ENCODE measurements around the gene OGFOD3. TPM values are rescaled to one million over a fixed set of nuclear protein-coding genes. Genes with fewer than 3 reads are reported as not detected.
"Not testable (repeated sequence)": the region's sequence is repeated elsewhere in the genome, so short reads cannot be mapped to it uniquely, and the experiment has no call there.

The OGFOD3 gene
- total and polyA plus RNA-seq, 2 experiments from 2014 or later: 38.1 to 44.7 TPM

DNA sequence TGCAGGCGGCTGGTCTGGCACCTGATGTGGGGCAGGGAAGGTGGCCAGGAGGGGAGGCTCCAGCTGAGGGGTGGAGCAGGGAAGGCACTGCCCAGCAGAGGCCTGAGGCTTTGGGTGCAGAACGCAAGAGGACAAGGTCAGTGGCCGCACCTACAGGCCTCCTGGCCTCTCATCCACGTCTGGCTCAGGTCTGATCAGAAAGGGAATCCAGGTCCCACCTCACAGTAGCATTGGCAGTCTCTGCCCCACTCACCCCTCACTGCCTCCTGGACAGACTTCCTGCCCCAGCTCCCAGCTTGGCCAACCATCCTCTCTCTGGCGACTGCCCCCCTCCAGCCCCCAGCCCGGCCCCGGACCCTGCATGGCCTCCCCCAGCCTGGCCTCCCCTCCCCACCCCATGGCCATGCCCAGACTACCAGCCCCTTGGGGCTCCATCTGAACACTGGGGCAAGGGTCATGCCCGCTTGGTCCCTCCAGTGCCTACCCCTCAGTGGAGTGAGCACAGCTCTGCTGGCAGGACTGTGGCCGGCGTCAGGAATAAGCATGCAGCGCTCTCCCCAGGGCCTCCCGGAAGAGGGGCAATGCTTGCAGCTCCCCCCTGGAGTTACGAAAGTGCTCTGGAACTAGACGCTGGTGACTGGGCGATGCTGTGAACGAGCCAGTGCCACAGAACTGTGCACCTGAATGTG lies 42.2 kb downstream of the OGFOD3 start:
- WGBS, 2 experiments (ENCODE audit: low coverage in 1 of 2, low lambda C conversion rate in 2 of 2, missing lambda C conversion rate in 2 of 2): 60 to 70% methylated on average over 14 to 16 of the region's 16 CpGs
- in situ Hi-C loops (cut with MboI): no loop called here
- no peak for DNase-seq

GRCh38 chr17:82375359-82376041 lies 42.9 kb downstream of the OGFOD3 start:
- in situ Hi-C loops (cut with MboI): no loop called here
- Histone ChIP-seq H4K20me1 (ENCODE audit: insufficient read depth) (no peaks in the 10 kb centered on the region), H3K36me3 (ENCODE audit: low read depth) (no peaks in the 10 kb centered on the region), H3K4me2 (ENCODE audit: unreplicated experiment) (no peak overlapping the region), H2AFZ (no peak overlapping the region), H3K9me3 (ENCODE audit: low read depth) (no peaks in the 10 kb centered on the region), H3K4me3 (no peak overlapping the region), H3K4me1 (ENCODE audit: insufficient read depth) (no peaks in the 10 kb centered on the region), H3K79me2 (ENCODE audit: insufficient read depth) (no peaks in the 10 kb centered on the region), H3K9me2 (ENCODE audit: insufficient read depth) (no peaks in the 10 kb centered on the region), H3K27ac (no peak overlapping the region), H3K9ac (no peak overlapping the region), H3K27me3 (replicated peaks; ENCODE audit: insufficient read depth) (peaks cover 34% of the 10 kb centered on the region), H3F3A (ENCODE audit: insufficient read depth) (no peaks in the 10 kb centered on the region)
- no peak for TF ChIP-seq EZH2 (IDR thresholded peaks at IDR 0.05; ENCODE audit: insufficient read depth, poor library complexity, severe bottlenecking)
- no peak for TF ChIP-seq EZH2phosphoT487 (IDR thresholded peaks at IDR 0.05; ENCODE audit: insufficient read depth, low read depth)
- 75 to 83% methylated on average over 34 to 46 of the region's 46 CpGs for WGBS, 2 experiments (ENCODE audit: low coverage in 1 of 2, low lambda C conversion rate in 2 of 2, missing lambda C conversion rate in 2 of 2)
- no peak for DNase-seq

More for the DNA sequence above, 42.2 kb downstream of the OGFOD3 start:
- H2AFZ ChIP-seq: no peak overlapping the region
- no peaks in the 10 kb centered on the region for H3K79me2 ChIP-seq (ENCODE audit: insufficient read depth)
- no peak overlapping the region for H3K4me2 ChIP-seq (ENCODE audit: unreplicated experiment)
- H4K20me1 ChIP-seq (ENCODE audit: insufficient read depth): no peaks in the 10 kb centered on the region
- H3K9ac ChIP-seq: no peak overlapping the region
- no peaks in the 10 kb centered on the region for H3K9me2 ChIP-seq (ENCODE audit: insufficient read depth)
- H3F3A ChIP-seq (ENCODE audit: insufficient read depth): peaks cover 6% of the 10 kb centered on the region; the same call in 1 of the 2 replicates
- no peaks in the 10 kb centered on the region for H3K36me3 ChIP-seq (ENCODE audit: low read depth)
- no peaks in the 10 kb centered on the region for H3K9me3 ChIP-seq (ENCODE audit: low read depth)
- TF ChIP-seq EZH2phosphoT487 (IDR thresholded peaks at IDR 0.05; ENCODE audit: insufficient read depth, low read depth): no peak
- no peak for TF ChIP-seq EZH2 (IDR thresholded peaks at IDR 0.05; ENCODE audit: insufficient read depth, poor library complexity, severe bottlenecking)
- H3K27ac ChIP-seq: no peak overlapping the region
- H3K27me3 ChIP-seq (replicated peaks; ENCODE audit: insufficient read depth): peaks cover 27% of the 10 kb centered on the region
- no peak overlapping the region for H3K4me3 ChIP-seq
- no peaks in the 10 kb centered on the region for H3K4me1 ChIP-seq (ENCODE audit: insufficient read depth)

DNA sequence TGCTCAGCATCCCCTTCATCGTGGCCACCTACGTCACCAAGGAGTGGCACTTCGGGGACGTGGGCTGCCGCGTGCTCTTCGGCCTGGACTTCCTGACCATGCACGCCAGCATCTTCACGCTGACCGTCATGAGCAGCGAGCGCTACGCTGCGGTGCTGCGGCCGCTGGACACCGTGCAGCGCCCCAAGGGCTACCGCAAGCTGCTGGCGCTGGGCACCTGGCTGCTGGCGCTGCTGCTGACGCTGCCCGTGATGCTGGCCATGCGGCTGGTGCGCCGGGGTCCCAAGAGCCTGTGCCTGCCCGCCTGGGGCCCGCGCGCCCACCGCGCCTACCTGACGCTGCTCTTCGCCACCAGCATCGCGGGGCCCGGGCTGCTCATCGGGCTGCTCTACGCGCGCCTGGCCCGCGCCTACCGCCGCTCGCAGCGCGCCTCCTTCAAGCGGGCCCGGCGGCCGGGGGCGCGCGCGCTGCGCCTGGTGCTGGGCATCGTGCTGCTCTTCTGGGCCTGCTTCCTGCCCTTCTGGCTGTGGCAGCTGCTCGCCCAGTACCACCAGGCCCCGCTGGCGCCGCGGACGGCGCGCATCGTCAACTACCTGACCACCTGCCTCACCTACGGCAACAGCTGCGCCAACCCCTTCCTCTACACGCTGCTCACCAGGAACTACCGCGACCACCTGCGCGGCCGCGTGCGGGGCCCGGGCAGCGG lies 43.6 kb downstream of the OGFOD3 start:
- TF ChIP-seq EZH2phosphoT487 (IDR thresholded peaks at IDR 0.05; ENCODE audit: insufficient read depth, low read depth) (no peak), EZH2 (IDR thresholded peaks at IDR 0.05; ENCODE audit: insufficient read depth, poor library complexity, severe bottlenecking) (no peak)
- peaks cover 37% of the 10 kb centered on the region for H3K27me3 ChIP-seq (replicated peaks; ENCODE audit: insufficient read depth)
- 74 to 75% methylated on average over 71 to 79 of the region's 79 CpGs for WGBS, 2 experiments (ENCODE audit: low coverage in 1 of 2, low lambda C conversion rate in 2 of 2, missing lambda C conversion rate in 2 of 2)

GRCh38 chr17:82373731-82374625 lies 44.4 kb downstream of the OGFOD3 start:
- H2AFZ ChIP-seq: no peak overlapping the region
- no peaks in the 10 kb centered on the region for H3K36me3 ChIP-seq (ENCODE audit: low read depth)
- WGBS, 2 experiments (ENCODE audit: low coverage in 1 of 2, low lambda C conversion rate in 2 of 2, missing lambda C conversion rate in 2 of 2): 78 to 83% methylated on average over 32 to 36 of the region's 37 CpGs
- H3K4me1 ChIP-seq (ENCODE audit: insufficient read depth): no peaks in the 10 kb centered on the region
- no peak overlapping the region for H3K4me3 ChIP-seq
- H4K20me1 ChIP-seq (ENCODE audit: insufficient read depth): no peaks in the 10 kb centered on the region
- no peak overlapping the region for H3K27ac ChIP-seq
- DNase-seq: no peak
- H3F3A ChIP-seq (ENCODE audit: insufficient read depth): no peaks in the 10 kb centered on the region
- no peak overlapping the region for H3K4me2 ChIP-seq (ENCODE audit: unreplicated experiment)
- no peaks in the 10 kb centered on the region for H3K9me2 ChIP-seq (ENCODE audit: insufficient read depth)
- in situ Hi-C loops (cut with MboI): no loop called here
- no peaks in the 10 kb centered on the region for H3K9me3 ChIP-seq (ENCODE audit: low read depth)
- H3K27me3 ChIP-seq (replicated peaks; ENCODE audit: insufficient read depth): peaks cover 37% of the 10 kb centered on the region
- no peak for TF ChIP-seq EZH2phosphoT487 (IDR thresholded peaks at IDR 0.05; ENCODE audit: insufficient read depth, low read depth)
- no peak for TF ChIP-seq EZH2 (IDR thresholded peaks at IDR 0.05; ENCODE audit: insufficient read depth, poor library complexity, severe bottlenecking)
- no peaks in the 10 kb centered on the region for H3K79me2 ChIP-seq (ENCODE audit: insufficient read depth)
- H3K9ac ChIP-seq: no peak overlapping the region

More for the DNA sequence above, 43.6 kb downstream of the OGFOD3 start:
- H3K9ac ChIP-seq: no peak overlapping the region
- no peak overlapping the region for H2AFZ ChIP-seq
- H3K4me1 ChIP-seq (ENCODE audit: insufficient read depth): no peaks in the 10 kb centered on the region
- H3K27ac ChIP-seq: no peak overlapping the region
- H3K4me2 ChIP-seq (ENCODE audit: unreplicated experiment): no peak overlapping the region
- H3K79me2 ChIP-seq (ENCODE audit: insufficient read depth): no peaks in the 10 kb centered on the region
- no peaks in the 10 kb centered on the region for H4K20me1 ChIP-seq (ENCODE audit: insufficient read depth)
- no peaks in the 10 kb centered on the region for H3K36me3 ChIP-seq (ENCODE audit: low read depth)
- H3F3A ChIP-seq (ENCODE audit: insufficient read depth): no peaks in the 10 kb centered on the region
- H3K4me3 ChIP-seq: no peak overlapping the region
- no peaks in the 10 kb centered on the region for H3K9me2 ChIP-seq (ENCODE audit: insufficient read depth)
- no peaks in the 10 kb centered on the region for H3K9me3 ChIP-seq (ENCODE audit: low read depth)
- DNase-seq: no peak
- in situ Hi-C loops (cut with MboI): no loop called here

GRCh38 chr17:82373072-82373452 lies 45.3 kb downstream of the OGFOD3 start:
- DNase-seq; H3K4me1 ChIP-seq (ENCODE audit: insufficient read depth); H3K4me3 ChIP-seq; H3K9ac ChIP-seq; H3K79me2 ChIP-seq (ENCODE audit: insufficient read depth); H3K9me3 ChIP-seq (ENCODE audit: low read depth); in situ Hi-C loops (cut with MboI); H3F3A ChIP-seq (ENCODE audit: insufficient read depth); H3K36me3 ChIP-seq (ENCODE audit: low read depth); H3K4me2 ChIP-seq (ENCODE audit: unreplicated experiment); H3K27ac ChIP-seq; H3K9me2 ChIP-seq (ENCODE audit: insufficient read depth); H2AFZ ChIP-seq; H4K20me1 ChIP-seq (ENCODE audit: insufficient read depth): not testable (repeated sequence)
- H3K27me3 ChIP-seq (replicated peaks; ENCODE audit: insufficient read depth): peaks cover 28% of the 10 kb centered on the region
- 65 to 81% methylated on average over 10 of the region's 10 CpGs for WGBS, 2 experiments (ENCODE audit: low coverage in 1 of 2, low lambda C conversion rate in 2 of 2, missing lambda C conversion rate in 2 of 2)

Measured in GM23248 (cell line).